C4-2B (cell line): ENCODE results near the gene RNF144B.

Source experiments
- CTCF ChIP-seq: fragments of 450-650 bp; conservative IDR thresholded peaks from 2 replicates; pipeline ENCODE4 v1.5.1; 2017; ENCODE audit warnings: mild to moderate bottlenecking
- ZFX ChIP-seq: fragments of 450-650 bp; IDR thresholded peaks from 2 replicates; pipeline ENCODE4 v1.6.1; 2017

GRCh38 chr6:18504232-18504596 lies 117.1 kb downstream of the RNF144B start:
- TF ChIP-seq CTCF (peak; percentile 65), ZFX (no peak)
